Psoas muscle (tissue), 8 donors: ENCODE results near the gene COG3. TPM values are rescaled to one million over a fixed set of nuclear protein-coding genes. Genes with fewer than 3 reads are reported as not detected.

Source experiments
- ATAC-seq, 4 donors: fragments of 200-7000 bp; cut with Tn5 transposase; one replicate each; pipeline ENCODE4 v1.9.1; 2020; ENCODE audit warnings: moderate library complexity in 3 of 4, mild to moderate bottlenecking in 2 of 4
- DNase-seq, 2 donors: peaks; one replicate each; pipeline ENCODE4 v3.0.0-alpha.2; 2020
- H3K27ac ChIP-seq: fragments of 200-600 bp; one replicate; pipeline ENCODE4 v1.8.0; 2022
- H3K27me3 ChIP-seq, 3 donors: fragments of 200-600 bp in 1 of 3; one replicate each; pipeline versions ENCODE4 v1.6.1 to v1.8.0; 2013 to 2022; ENCODE audit warnings: low read length in 2 of 3, mild to moderate bottlenecking in 2 of 3, moderate library complexity in 1 of 3; ENCODE audit not compliant: insufficient read depth in 3 of 3
- H3K36me3 ChIP-seq, 2 donors: fragments of 200-600 bp in 1 of 2; one replicate each; pipeline versions ENCODE4 v1.6.1 to v1.8.0; 2013 to 2022; ENCODE audit warnings: low read depth in 1 of 2, mild to moderate bottlenecking in 1 of 2, moderate library complexity in 1 of 2; ENCODE audit not compliant: insufficient read depth in 1 of 2
- H3K4me1 ChIP-seq: fragments of 200-600 bp; one replicate; pipeline ENCODE4 v1.8.0; 2022
- H3K4me3 ChIP-seq: fragments of 200-600 bp; one replicate; pipeline ENCODE4 v1.8.0; 2022; ENCODE audit warnings: mild to moderate bottlenecking
- H3K9me3 ChIP-seq: fragments of 200-600 bp; one replicate; pipeline ENCODE4 v1.8.0; 2022
- WGBS, 3 donors: extraction: QIAGEN DNeasy Blood & Tissue Kit; methylation state at CpG; one replicate each; pipeline versions ENCODE4 v1.1.6 to v1.1.7; 2013; 5-methylcytosine and 5-hydroxymethylcytosine counted together
- intact Hi-C, 2 donors: fragments of 100-400 bp; cut with DNase I; formaldehyde crosslinking; loops; one replicate each; pipeline versions ENCODE4 v1.11.0 to v1.14.2; 2022
- polyA plus RNA-seq, 3 donors: library from polyadenylated mRNA; stranded (reverse); fragments of 200-250 nt; gene quantifications; one replicate each; pipeline ENCODE4 v1.2.3, GENCODE V29; 2013
- total RNA-seq, 4 donors: library from RNA; stranded (reverse); fragmentation: NEBNext Ultra II Directional in 2 of 4; extraction: Animal tissue kit (Norgen Biotek cat#: 25700) in 2 of 4; gene quantifications; one replicate each; pipeline versions ENCODE4 v1.2.1 to v1.2.4, GENCODE V29; 2021 to 2023
- TF ChIP-seq, protein P1 (sequence below): fragments of 200-600 bp; IDR thresholded peaks from one replicate; pipeline ENCODE4 v1.8.0; 2022; ENCODE audit warnings: antibody characterized with exemption
- donor health status: healthy with polysubstance abuse.
- donor health status: DM: no; HTN: no; CAD: no; lungs with moderate emphysema.
- donor health status: Bipolar disorder and iron deficiency.
- donor health status: healthy.
- donor health status: DM: yes; HTN: yes; CAD: no.
- donor health status: DM: no; HTN: no; CAD: no.
- donor health status: DM: no; HTN: no; CAD: no.
- donor health status: DM: yes; HTN: yes; CAD: no.

COG3 gene
- total and polyA plus RNA-seq, 7 donors = 7.5 to 19.1 (median 13.2) TPM

- Histone ChIP-seq H3K27ac (no peak overlapping the region), H3K4me1 (no peaks in the 10 kb centered on the region), H3K27me3 (no peaks in the 10 kb centered on the region), H3K36me3 (peaks cover 6 to 83% of the 10 kb centered on the region in 2 donors), H3K4me3 (no peak overlapping the region), H3K9me3 (no peaks in the 10 kb centered on the region)
- intact Hi-C loops = no loop called here
- 89 to 93% (median 91%) methylated on average over 9 of the region's 9 CpGs for WGBS, 3 donors
- TF ChIP-seq, protein P1, sequence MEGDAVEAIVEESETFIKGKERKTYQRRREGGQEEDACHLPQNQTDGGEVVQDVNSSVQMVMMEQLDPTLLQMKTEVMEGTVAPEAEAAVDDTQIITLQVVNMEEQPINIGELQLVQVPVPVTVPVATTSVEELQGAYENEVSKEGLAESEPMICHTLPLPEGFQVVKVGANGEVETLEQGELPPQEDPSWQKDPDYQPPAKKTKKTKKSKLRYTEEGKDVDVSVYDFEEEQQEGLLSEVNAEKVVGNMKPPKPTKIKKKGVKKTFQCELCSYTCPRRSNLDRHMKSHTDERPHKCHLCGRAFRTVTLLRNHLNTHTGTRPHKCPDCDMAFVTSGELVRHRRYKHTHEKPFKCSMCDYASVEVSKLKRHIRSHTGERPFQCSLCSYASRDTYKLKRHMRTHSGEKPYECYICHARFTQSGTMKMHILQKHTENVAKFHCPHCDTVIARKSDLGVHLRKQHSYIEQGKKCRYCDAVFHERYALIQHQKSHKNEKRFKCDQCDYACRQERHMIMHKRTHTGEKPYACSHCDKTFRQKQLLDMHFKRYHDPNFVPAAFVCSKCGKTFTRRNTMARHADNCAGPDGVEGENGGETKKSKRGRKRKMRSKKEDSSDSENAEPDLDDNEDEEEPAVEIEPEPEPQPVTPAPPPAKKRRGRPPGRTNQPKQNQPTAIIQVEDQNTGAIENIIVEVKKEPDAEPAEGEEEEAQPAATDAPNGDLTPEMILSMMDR = no peak
- ATAC-seq (no peak), DNase-seq (no peak)
Observed at GRCh38 chr13:45534604-45535003, 69.9 kb downstream of the COG3 start.

GRCh38 chr13:45536224-45536623, 71.5 kb downstream of the COG3 start:
- no peak for DNase-seq
- peaks cover 6 to 67% of the 10 kb centered on the region in 2 donors for H3K36me3 ChIP-seq
- intact Hi-C loops = no loop called here
- 95 to 97% (median 96%) methylated on average over 2 of the region's 2 CpGs for WGBS, 3 donors
- no peaks in the 10 kb centered on the region for H3K9me3 ChIP-seq
- ATAC-seq = no peak
- no peaks in the 10 kb centered on the region for H3K4me1 ChIP-seq
- no peak overlapping the region for H3K27ac ChIP-seq
- H3K27me3 ChIP-seq = no peaks in the 10 kb centered on the region
- TF ChIP-seq, protein P1 = no peak
- H3K4me3 ChIP-seq = no peak overlapping the region

DNA sequence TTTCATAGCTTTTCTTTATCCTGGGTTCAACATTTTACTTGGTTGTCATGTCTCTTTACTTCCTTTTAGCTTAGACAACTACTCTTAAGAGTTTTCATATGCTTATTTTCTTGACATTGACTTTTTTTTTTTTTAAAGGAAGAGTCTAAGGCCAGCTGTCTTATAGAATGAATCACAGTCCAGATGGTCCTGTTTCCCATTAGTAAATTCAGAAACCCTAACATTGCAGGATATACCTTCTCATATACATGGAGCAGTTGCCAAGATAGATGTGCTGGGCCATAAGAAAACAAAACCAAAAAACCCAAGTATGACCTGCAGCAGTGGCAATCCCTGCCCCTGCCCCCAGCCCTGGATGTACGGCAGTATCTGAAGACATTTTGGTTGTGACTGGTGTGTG, 72.8 kb downstream of the COG3 start:
- WGBS, 3 donors = 65 to 75% (median 67%) methylated on average over 1 of the region's 1 CpG
- ATAC-seq (no peak), DNase-seq (no peak)
- H3K4me3 ChIP-seq = no peak overlapping the region
- H3K4me1 ChIP-seq = no peaks in the 10 kb centered on the region
- TF ChIP-seq, protein P1 = no peak
- no peaks in the 10 kb centered on the region for H3K9me3 ChIP-seq
- peaks cover 6 to 54% of the 10 kb centered on the region in 2 donors for H3K36me3 ChIP-seq
- H3K27me3 ChIP-seq = no peaks in the 10 kb centered on the region
- intact Hi-C loops = no loop called here
- H3K27ac ChIP-seq = no peak overlapping the region

DNA sequence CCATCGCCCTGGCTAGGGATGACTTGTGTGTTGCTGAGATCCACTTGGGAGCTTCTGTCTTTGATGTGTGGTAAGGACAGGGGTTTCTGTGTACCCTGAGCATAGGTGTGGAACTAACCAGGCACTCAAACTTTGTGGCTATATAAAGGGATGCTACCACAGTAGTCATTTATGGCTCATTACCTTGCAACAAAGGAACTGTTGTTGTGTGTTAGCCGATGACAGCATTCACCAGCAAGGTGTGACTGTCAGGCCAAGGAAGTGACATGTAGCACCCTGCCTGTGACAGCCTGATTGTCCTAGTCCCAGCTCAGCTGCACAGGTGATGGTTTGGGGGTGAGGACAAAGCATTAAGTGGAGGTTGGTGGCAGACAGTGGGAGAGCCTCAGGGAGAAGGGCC, 73.6 kb downstream of the COG3 start:
- intact Hi-C loops = no loop called here
- ATAC-seq (no peak), DNase-seq (no peak)
- Histone ChIP-seq H3K36me3 (peaks cover 6 to 45% of the 10 kb centered on the region in 2 donors), H3K27me3 (no peaks in the 10 kb centered on the region), H3K4me1 (no peaks in the 10 kb centered on the region), H3K9me3 (no peaks in the 10 kb centered on the region), H3K4me3 (no peak overlapping the region), H3K27ac (no peak overlapping the region)
- 58 to 74% (median 61%) methylated on average over 2 of the region's 2 CpGs for WGBS, 3 donors
- TF ChIP-seq, protein P1 = no peak

- Histone ChIP-seq H3K4me3 (no peak overlapping the region), H3K36me3 (peaks cover 0 to 27% of the 10 kb centered on the region in 2 donors), H3K27me3 (no peaks in the 10 kb centered on the region), H3K27ac (no peak overlapping the region), H3K4me1 (no peaks in the 10 kb centered on the region), H3K9me3 (no peaks in the 10 kb centered on the region)
- DNase-seq (no peak), ATAC-seq (peak in 2 of 4 donors; percentile 18 to 30)
- intact Hi-C loops = no loop called here
- WGBS, 3 donors = 72 to 81% (median 75%) methylated on average over 6 of the region's 6 CpGs
- TF ChIP-seq, protein P1 = no peak
Observed at GRCh38 chr13:45540195-45540594, 75.5 kb downstream of the COG3 start.
